HEK293T (cell line): ENCODE results near the gene HAGHL.

ENCODE experiments used
- CTCF ChIA-PET: fragments of 350-600 bp; formaldehyde crosslinking; extraction: SDS; loops from one replicate; lab custom pipeline; 2021; ENCODE audit warnings: antibody characterized with exemption, inconsistent platforms; lab: Yijun Ruan, JAX
- POLR2A ChIA-PET: fragments of 350-600 bp; formaldehyde crosslinking; extraction: SDS; loops from one replicate; lab custom pipeline; 2020; ENCODE audit warnings: antibody characterized with exemption, inconsistent platforms; lab: Yijun Ruan, JAX
- DNase-seq: peaks from one replicate; pipeline ENCODE4 v3.0.0; 2012; ENCODE audit warnings: mixed read lengths; ENCODE audit errors: extremely low spot score
- ARNT ChIP-seq: fragments of 450-650 bp; IDR thresholded peaks from 2 replicates; pipeline ENCODE4 v1.6.1; 2017; ENCODE audit warnings: mild to moderate bottlenecking
- BHLHE40 ChIP-seq: fragments of 450-650 bp; IDR thresholded peaks from 2 replicates; pipeline ENCODE4 v1.6.1; 2016; ENCODE audit warnings: mild to moderate bottlenecking, moderate library complexity, borderline replicate concordance
- CTBP1 ChIP-seq: fragments of 450-650 bp; IDR thresholded peaks from 2 replicates; pipeline ENCODE4 v1.6.1; 2016; ENCODE audit warnings: borderline replicate concordance
- ELF4 ChIP-seq: fragments of 450-650 bp; IDR thresholded peaks from 2 replicates; pipeline ENCODE4 v1.6.1; 2017; ENCODE audit warnings: antibody characterized with exemption
- FOXA1 ChIP-seq: fragments of 450-650 bp; IDR thresholded peaks from 2 replicates; pipeline ENCODE4 v1.6.1; 2016; ENCODE audit warnings: mild to moderate bottlenecking
- FOXK2 ChIP-seq: fragments of 450-650 bp; IDR thresholded peaks from 2 replicates; pipeline ENCODE4 v1.6.1; 2016; ENCODE audit warnings: mild to moderate bottlenecking
- FOXM1 ChIP-seq: fragments of 450-650 bp; IDR thresholded peaks from 2 replicates; pipeline ENCODE4 v1.6.1; 2017; ENCODE audit warnings: mild to moderate bottlenecking, borderline replicate concordance
- HDGF ChIP-seq: fragments of 450-650 bp; IDR thresholded peaks from 2 replicates; pipeline ENCODE4 v1.6.1; 2017; ENCODE audit warnings: antibody characterized with exemption, borderline replicate concordance
- L3MBTL2 ChIP-seq: fragments of 450-650 bp; conservative IDR thresholded peaks from 2 replicates; pipeline ENCODE4 v1.6.1; 2016; ENCODE audit warnings: mild to moderate bottlenecking
- LEF1 ChIP-seq: fragments of 450-650 bp; IDR thresholded peaks from 2 replicates; pipeline ENCODE4 v1.6.1; 2017; ENCODE audit warnings: mild to moderate bottlenecking, borderline replicate concordance
- NFRKB ChIP-seq: fragments of 450-650 bp; IDR thresholded peaks from 2 replicates; pipeline ENCODE4 v1.6.1; 2016; ENCODE audit warnings: mild to moderate bottlenecking, moderate library complexity
- PKNOX1 ChIP-seq: fragments of 450-650 bp; IDR thresholded peaks from 2 replicates; pipeline ENCODE4 v1.6.1; 2016
- SP1 ChIP-seq: fragments of 450-650 bp; IDR thresholded peaks from 2 replicates; pipeline ENCODE4 v1.6.1; 2017
- SUZ12 ChIP-seq: fragments of 450-650 bp; IDR thresholded peaks from 2 replicates; pipeline ENCODE4 v1.6.1; 2016; ENCODE audit warnings: mild to moderate bottlenecking
- TARDBP ChIP-seq: fragments of 450-650 bp; IDR thresholded peaks from 2 replicates; pipeline ENCODE4 v1.6.1; 2016
- ZNF384 ChIP-seq: fragments of 450-650 bp; IDR thresholded peaks from 2 replicates; pipeline ENCODE4 v1.6.1; 2016

Gene HAGHL

DNA sequence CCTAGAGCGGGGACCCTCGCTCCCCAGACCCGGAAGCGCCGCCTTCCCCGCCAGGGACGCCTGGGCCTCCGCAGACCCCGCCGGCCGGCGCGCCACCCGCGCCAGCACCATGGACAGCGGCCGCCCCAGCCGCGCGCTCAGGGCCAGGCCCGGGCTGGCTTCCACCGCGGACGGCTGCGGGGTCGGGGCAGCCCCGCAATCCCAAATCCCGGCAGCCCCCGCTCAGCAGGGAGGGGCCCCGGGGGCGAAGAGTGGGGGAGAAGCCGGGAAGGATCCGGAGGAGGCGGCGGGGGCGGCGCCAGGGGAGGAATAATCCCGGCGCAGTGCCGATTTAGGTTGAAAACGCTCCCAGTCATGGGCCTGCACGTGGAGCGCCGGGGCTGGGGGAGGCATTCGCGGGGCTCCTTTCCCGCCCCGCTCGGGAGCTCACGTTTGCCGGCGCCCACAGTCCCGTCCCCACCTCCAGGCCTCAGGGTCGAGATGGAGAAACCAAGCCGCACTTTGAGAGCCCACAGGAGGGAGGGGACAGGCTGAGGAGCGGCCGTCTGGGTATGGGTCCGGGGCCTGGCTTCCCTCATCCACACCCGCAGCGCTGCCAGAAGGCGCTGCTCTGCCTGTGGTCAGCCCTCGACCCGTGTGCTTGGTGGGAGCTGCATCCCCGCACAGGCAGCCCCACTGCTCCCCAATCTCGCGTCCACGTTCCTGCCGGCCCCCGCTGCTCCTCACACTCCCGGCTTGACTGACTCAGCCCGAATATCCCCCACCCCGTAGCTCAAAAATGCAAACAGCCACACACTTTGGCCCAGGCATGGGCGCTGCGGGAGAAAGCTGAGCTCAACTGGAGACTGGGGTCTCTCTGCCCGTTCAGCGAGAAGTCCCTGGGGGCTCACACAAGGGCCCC lies 26.0 kb upstream of the HAGHL start:
- peak; percentile 62 for DNase-seq
- TF ChIP-seq FOXA1: no peak
- TF ChIP-seq PKNOX1: no peak
- no peak for TF ChIP-seq NFRKB
- no peak for TF ChIP-seq BHLHE40
- TF ChIP-seq FOXK2: no peak
- no peak for TF ChIP-seq SUZ12
- no peak for TF ChIP-seq LEF1
- no peak for TF ChIP-seq CTBP1
- no peak for TF ChIP-seq ELF4
- no peak for TF ChIP-seq TARDBP
- TF ChIP-seq L3MBTL2: no peak
- TF ChIP-seq SP1: no peak
- no peak for TF ChIP-seq ARNT
- POLR2A ChIA-PET: interaction anchor here (3.8 kb wide), 1 partner anchor 11 kb away, joined by 16 read pairs; the partner anchor contains the start of gene WDR24
- CTCF ChIA-PET: interaction anchor here (1.1 kb wide), 1 partner anchor 11 kb away, joined by 3 read pairs; no protein-coding TSS in a partner anchor

DNA sequence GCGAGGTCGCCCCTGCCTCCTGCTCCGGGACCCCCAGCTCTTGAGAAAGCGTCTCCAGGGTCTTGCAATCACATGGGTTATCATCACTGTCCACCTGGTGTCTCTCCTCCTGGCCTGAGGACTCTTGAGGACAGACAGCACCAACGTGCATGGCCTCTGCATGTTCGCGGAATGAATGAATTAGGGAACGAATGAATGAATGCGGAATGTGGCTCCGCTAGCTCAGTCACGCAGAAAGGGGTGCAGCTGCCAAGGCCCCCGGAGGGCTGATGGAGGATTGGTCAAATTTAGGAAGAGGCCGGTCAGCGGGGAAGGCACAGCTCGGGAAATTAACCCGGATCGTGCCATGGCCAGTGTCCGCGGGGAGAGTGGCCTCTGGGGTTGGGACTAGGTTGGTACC lies 24.6 kb upstream of the HAGHL start:
- ChIA-PET POLR2A (interaction anchor here (1.1 to 3.8 kb wide), 3 partner anchors 12 to 83 kb away, joined by 3 to 16 read pairs (median 7); partner anchors contain the start of genes ANTKMT and WDR24), CTCF (no interaction called here)
- TF ChIP-seq FOXK2 (no peak), LEF1 (no peak), ZNF384 (no peak), ARNT (no peak), HDGF (no peak), CTBP1 (no peak), SUZ12 (no peak), FOXA1 (no peak), ELF4 (no peak), PKNOX1 (no peak), SP1 (no peak), NFRKB (no peak), BHLHE40 (no peak), FOXM1 (no peak), TARDBP (no peak), L3MBTL2 (no peak)
- no peak for DNase-seq

- POLR2A ChIA-PET: interaction anchor here (1.1 to 3.8 kb wide), 3 partner anchors 13 to 82 kb away, joined by 3 to 16 read pairs (median 7); partner anchors contain the start of genes ANTKMT and WDR24
- no peak for TF ChIP-seq FOXA1
- TF ChIP-seq ELF4: no peak
- no peak for TF ChIP-seq L3MBTL2
- TF ChIP-seq FOXM1: no peak
- TF ChIP-seq NFRKB: no peak
- no peak for TF ChIP-seq ZNF384
- no peak for TF ChIP-seq TARDBP
- no peak for TF ChIP-seq ARNT
- no peak for DNase-seq
- CTCF ChIA-PET: no interaction called here
These were observed 23.5 kb upstream of the HAGHL start for GRCh38 chr16:703406-703805.

DNA sequence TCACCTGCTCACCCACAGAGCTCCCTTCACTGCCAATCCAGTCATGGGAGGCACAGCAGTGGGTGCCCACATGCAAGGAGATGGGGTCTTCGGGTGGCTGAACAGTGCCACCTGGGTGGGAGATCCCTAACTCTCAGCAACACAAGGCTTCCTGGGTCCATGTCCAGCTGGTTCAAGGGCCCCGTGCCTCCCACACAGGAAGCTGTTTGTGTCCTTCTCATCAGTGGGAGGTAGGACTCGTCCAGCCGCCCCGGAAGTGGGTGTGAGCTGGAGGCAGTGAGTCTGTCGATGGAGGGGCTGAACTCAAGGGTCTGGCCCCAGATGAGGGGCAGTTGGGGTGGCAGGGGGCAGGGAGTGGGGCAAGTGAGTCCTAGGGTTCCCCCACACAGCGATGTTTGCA lies 22.9 kb upstream of the HAGHL start:
- DNase-seq: no peak
- CTCF ChIA-PET: no interaction called here
- POLR2A ChIA-PET: interaction anchor here (2.2 to 3.8 kb wide), 2 partner anchors 14 to 17 kb away, joined by 7 to 16 read pairs; partner anchors contain the start of genes ANTKMT and WDR24
- TF ChIP-seq FOXM1 (no peak), LEF1 (no peak), ZNF384 (no peak), SUZ12 (no peak), ARNT (no peak), HDGF (no peak), FOXK2 (no peak)

DNA sequence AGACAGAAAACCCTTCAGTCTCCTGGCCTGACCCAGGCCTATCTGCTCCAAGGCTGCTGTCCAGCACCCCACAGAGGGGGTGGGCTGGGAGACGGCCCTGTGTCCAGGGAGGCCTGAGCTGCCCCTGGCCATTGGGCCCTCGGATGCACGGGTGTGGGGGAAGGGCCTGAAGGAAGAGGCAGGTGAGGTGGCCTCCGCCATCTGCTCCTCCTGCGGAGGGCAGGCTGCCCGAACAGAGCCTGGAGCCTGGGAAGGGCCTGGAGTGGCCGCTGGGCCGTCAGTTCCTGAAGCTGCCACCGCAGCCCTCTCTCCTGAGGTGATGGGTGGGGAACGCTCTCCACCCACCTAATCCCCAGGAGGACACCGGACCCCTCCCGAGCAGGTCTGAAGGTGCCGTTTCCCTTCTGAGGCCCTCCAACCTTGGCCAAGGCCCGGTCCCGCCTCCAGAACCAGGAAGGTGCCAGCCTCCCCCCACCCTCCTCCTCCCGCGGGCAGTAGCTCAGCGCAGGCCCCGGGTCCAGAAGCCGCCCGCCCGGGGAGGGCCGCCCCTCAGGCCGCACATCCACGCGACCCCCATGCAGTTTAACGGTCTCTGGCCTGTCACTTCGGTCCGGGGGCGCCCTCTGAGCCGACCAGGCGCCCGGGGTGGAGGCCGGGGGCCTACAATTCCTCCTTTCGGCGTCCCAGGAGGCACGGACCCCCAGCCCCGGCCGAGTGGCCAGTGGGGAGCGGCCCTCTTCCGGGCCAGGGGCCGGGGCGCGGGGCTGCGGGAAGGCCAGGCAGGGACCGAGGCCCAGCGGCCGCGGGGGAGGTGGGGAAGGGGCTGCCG lies 22.1 kb upstream of the HAGHL start:
- no peak for DNase-seq
- ChIA-PET POLR2A (interaction anchor here (3.8 kb wide), 1 partner anchor 15 kb away, joined by 16 read pairs; the partner anchor contains the start of gene WDR24), CTCF (interaction anchor here (1.0 kb wide), 1 partner anchor 9 kb away, joined by 3 read pairs; no protein-coding TSS in a partner anchor)
- TF ChIP-seq FOXA1 (no peak), TARDBP (no peak), HDGF (no peak), FOXM1 (no peak), ZNF384 (no peak), NFRKB (no peak), CTBP1 (no peak), BHLHE40 (no peak), SUZ12 (no peak), LEF1 (no peak), SP1 (no peak), FOXK2 (no peak), ELF4 (no peak)
